Stomach (tissue), 9 donors: ENCODE data around the gene ADGRA1. TPM values are rescaled to one million over a fixed set of nuclear protein-coding genes. Genes with fewer than 3 reads are reported as not detected.

ENCODE experiments used
- DNase-seq, 2 donors: peaks; one replicate each; pipeline versions ENCODE4 v3.0.0 to v3.0.0-alpha.2; 2013 to 2019
- H3K27ac ChIP-seq, 5 donors: fragments of 200-600 bp in 4 of 5; sonication (generic) in 4 of 5; one replicate each; pipeline ENCODE4 v1.5.1; 2013 to 2019; ENCODE audit warnings: mild to moderate bottlenecking in 1 of 5, moderate library complexity in 1 of 5
- H3K27me3 ChIP-seq, 3 donors: fragments of 200-600 bp; sonication (generic); one replicate each; pipeline ENCODE4 v1.5.1; 2017 to 2019; ENCODE audit warnings: mixed run types in 1 of 3
- H3K36me3 ChIP-seq, 4 donors: fragments of 200-600 bp; sonication (generic); 1 replicate in 3 of 4; 2 replicates in 1 of 4; pipeline ENCODE4 v1.5.1; 2016 to 2019
- H3K4me1 ChIP-seq, 4 donors: fragments of 200-600 bp; sonication (generic); one replicate each; pipeline ENCODE4 v1.5.1; 2016 to 2019
- H3K4me3 ChIP-seq, 4 donors: fragments of 200-600 bp; sonication (generic) in 3 of 4; one replicate each; pipeline ENCODE4 v1.5.1; 2016 to 2019; ENCODE audit warnings: mild to moderate bottlenecking in 1 of 4
- H3K9me3 ChIP-seq, 4 donors: fragments of 200-600 bp; sonication (generic); one replicate each; pipeline ENCODE4 v1.5.1; 2016 to 2019
- CTCF ChIP-seq, 7 experiments: fragments of 450-650 bp in 4 of 7; fragments of 200-600 bp in 3 of 7; sonication (generic) in 3 of 7; IDR thresholded peaks; one replicate each; pipeline ENCODE4 v1.5.1; 2016 to 2019; ENCODE audit warnings: antibody characterized with exemption in 7 of 7, control low read depth in 2 of 7, mild to moderate bottlenecking in 1 of 7
- EP300 ChIP-seq: sonication (generic); formaldehyde crosslinking; IDR thresholded peaks from one replicate; pipeline ENCODE4 v1.6.1; 2017; ENCODE audit warnings: antibody characterized with exemption
- POLR2A ChIP-seq, 4 donors: fragments of 450-650 bp; IDR thresholded peaks; one replicate each; pipeline ENCODE4 v1.6.1; 2016; ENCODE audit warnings: antibody characterized with exemption in 4 of 4, control low read depth in 2 of 4, mild to moderate bottlenecking in 1 of 4, moderate library complexity in 1 of 4
- POLR2AphosphoS5 ChIP-seq, 3 donors: sonication (generic); formaldehyde crosslinking; IDR thresholded peaks; one replicate each; pipeline ENCODE4 v1.6.1; 2016; ENCODE audit warnings: antibody characterized with exemption in 3 of 3
- WGBS, 5 donors: extraction: QIAGEN DNeasy Blood & Tissue Kit in 3 of 5; methylation state at CpG; one replicate each; pipeline versions ENCODE4 v1.1.5 to v1.1.7; 2013 to 2018; 5-methylcytosine and 5-hydroxymethylcytosine counted together
- intact Hi-C: fragments of 100-400 bp; cut with DNase I; formaldehyde crosslinking; loops from one replicate; pipeline ENCODE4 v1.15.1; 2023; ENCODE audit warnings: low total_unique reads
- polyA plus RNA-seq, 3 donors: library from polyadenylated mRNA; stranded (reverse); fragments of 200-250 nt; gene quantifications; one replicate each; pipeline ENCODE4 v1.2.3, GENCODE V29; 2013
- total RNA-seq, 5 donors: library from RNA; depleted of rRNA; stranded (reverse); fragments of >200 nt; gene quantifications; one replicate each; pipeline versions ENCODE4 v1.1.0 to v1.2.3, GENCODE V29; 2014 to 2016
- donor health status: healthy with polysubstance abuse.
- donor health status: Bipolar disorder and iron deficiency.
- donor health status: healthy.

The ADGRA1 gene
- total and polyA plus RNA-seq, 8 donors, result under 0.01 to 0.73 (median 0.14) TPM; not detected in 5

- DNase-seq, result no peak
- Histone ChIP-seq H3K36me3 (no peaks in the 10 kb centered on the region), H3K4me3 (no peak overlapping the region), H3K27me3 (peaks cover 0 to 19% (median 0%) of the 10 kb centered on the region in 3 donors), H3K9me3 (peaks cover 0 to 7% (median 0%) of the 10 kb centered on the region in 4 donors), H3K4me1 (no peaks in the 10 kb centered on the region), H3K27ac (no peak overlapping the region)
- TF ChIP-seq POLR2AphosphoS5 (IDR thresholded peaks at IDR 0.05), result no peak
- no peak for TF ChIP-seq EP300
- TF ChIP-seq CTCF (IDR thresholded peaks at IDR 0.05), result no peak
- TF ChIP-seq POLR2A (IDR thresholded peaks at IDR 0.05), result no peak
- WGBS, 5 donors, result 88 to 95% (median 93%) methylated on average over 2 to 4 of the region's 4 CpGs
- intact Hi-C loops, result no loop called here
Observed at GRCh38 chr10:133176546-133176945, 88.8 kb downstream of the ADGRA1 start.

GRCh38 chr10:133177380-133178157 is 89.8 kb downstream of the ADGRA1 start:
- Histone ChIP-seq H3K27ac (no peak overlapping the region), H3K36me3 (no peaks in the 10 kb centered on the region), H3K27me3 (peaks cover 0 to 25% (median 0%) of the 10 kb centered on the region in 3 donors), H3K4me1 (no peaks in the 10 kb centered on the region), H3K9me3 (peaks cover 0 to 7% (median 0%) of the 10 kb centered on the region in 4 donors), H3K4me3 (no peak overlapping the region)
- no peak for DNase-seq
- TF ChIP-seq EP300 (no peak), CTCF (IDR thresholded peaks at IDR 0.05) (no peak), POLR2A (IDR thresholded peaks at IDR 0.05) (no peak), POLR2AphosphoS5 (IDR thresholded peaks at IDR 0.05) (no peak)
- 90 to 94% (median 94%) methylated on average over 12 of the region's 12 CpGs for WGBS, 5 donors
- intact Hi-C loops, result no loop called here

GRCh38 chr10:133178357-133179127 is 90.8 kb downstream of the ADGRA1 start:
- H3K27ac ChIP-seq, result no peak overlapping the region
- WGBS, 5 donors, result 89 to 95% (median 93%) methylated on average over 23 to 29 of the region's 29 CpGs
- H3K27me3 ChIP-seq, result peaks cover 0 to 20% (median 0%) of the 10 kb centered on the region in 3 donors
- intact Hi-C loops, result no loop called here
- peaks cover 0 to 5% (median 0%) of the 10 kb centered on the region in 4 donors for H3K9me3 ChIP-seq
- no peak overlapping the region for H3K4me3 ChIP-seq
- TF ChIP-seq CTCF (IDR thresholded peaks at IDR 0.05) (no peak), EP300 (no peak), POLR2AphosphoS5 (IDR thresholded peaks at IDR 0.05) (no peak), POLR2A (IDR thresholded peaks at IDR 0.05) (no peak)
- H3K4me1 ChIP-seq, result no peaks in the 10 kb centered on the region
- DNase-seq, result no peak
- H3K36me3 ChIP-seq, result no peaks in the 10 kb centered on the region

GRCh38 chr10:133179128-133179520 is 91.4 kb downstream of the ADGRA1 start:
- Histone ChIP-seq H3K27ac (no peak overlapping the region), H3K36me3 (no peaks in the 10 kb centered on the region), H3K27me3 (peaks cover 0 to 20% (median 0%) of the 10 kb centered on the region in 3 donors), H3K9me3 (no peaks in the 10 kb centered on the region), H3K4me3 (no peak overlapping the region), H3K4me1 (no peaks in the 10 kb centered on the region)
- DNase-seq, result no peak
- 80 to 86% (median 83%) methylated on average over 10 to 11 of the region's 11 CpGs for WGBS, 5 donors
- intact Hi-C loops, result no loop called here
- TF ChIP-seq EP300 (no peak), POLR2AphosphoS5 (IDR thresholded peaks at IDR 0.05) (no peak), POLR2A (IDR thresholded peaks at IDR 0.05) (no peak)
